HG03378 (cell line): ENCODE results near the gene PROCR.
"Not testable (repeated sequence)": the region's sequence is repeated elsewhere in the genome, so short reads cannot be mapped to it uniquely, and the experiment has no call there.

Experiments used
- ATAC-seq: cut with Tn5 transposase; IDR thresholded peaks from one replicate; pipeline ENCODE4 v1.9.1; 2021; ENCODE audit warnings: mild to moderate bottlenecking, moderate library complexity; ENCODE audit not compliant: unreplicated experiment

PROCR gene

GRCh38 chr20:35192118-35192872, 20.4 kb downstream of the PROCR start:
- no peak for ATAC-seq

DNA sequence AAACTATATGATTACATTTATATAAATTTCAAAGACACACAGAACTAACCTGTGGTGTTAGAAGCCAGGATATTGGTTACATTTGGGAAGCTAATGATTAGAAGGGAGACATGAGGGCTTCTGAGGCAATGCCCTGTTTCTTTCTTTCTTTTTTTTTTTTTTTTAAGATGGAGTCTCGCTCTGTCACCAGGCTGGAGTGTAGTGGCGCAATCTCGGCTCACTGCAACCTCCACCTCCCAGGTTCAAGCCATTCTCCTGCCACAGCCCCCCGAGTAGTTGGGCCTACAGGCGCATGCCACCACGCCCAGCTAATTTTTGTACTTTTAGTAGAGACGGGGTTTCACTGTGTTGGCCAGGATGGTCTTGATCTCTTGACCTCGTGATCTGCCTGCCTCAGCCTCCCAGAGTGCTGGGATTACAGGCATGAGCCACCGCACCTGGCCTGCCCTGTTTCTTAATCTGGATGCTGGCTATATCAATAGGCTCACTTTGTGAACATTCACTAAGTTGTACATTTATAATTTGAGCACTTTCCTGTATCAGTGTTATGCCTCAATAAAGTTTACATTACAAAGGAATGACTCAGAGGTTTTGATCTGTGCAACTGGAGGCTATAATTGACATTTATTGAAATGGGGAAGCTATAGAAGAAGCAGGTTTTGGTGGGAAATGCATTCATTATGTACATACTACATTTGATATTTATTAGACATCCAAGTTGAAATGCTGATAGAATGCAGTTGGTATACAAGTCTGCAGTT, 21.3 kb downstream of the PROCR start:
- not testable (repeated sequence) for ATAC-seq

- ATAC-seq = no peak
Observed at GRCh38 chr20:35196313-35196712, 24.4 kb downstream of the PROCR start.

DNA sequence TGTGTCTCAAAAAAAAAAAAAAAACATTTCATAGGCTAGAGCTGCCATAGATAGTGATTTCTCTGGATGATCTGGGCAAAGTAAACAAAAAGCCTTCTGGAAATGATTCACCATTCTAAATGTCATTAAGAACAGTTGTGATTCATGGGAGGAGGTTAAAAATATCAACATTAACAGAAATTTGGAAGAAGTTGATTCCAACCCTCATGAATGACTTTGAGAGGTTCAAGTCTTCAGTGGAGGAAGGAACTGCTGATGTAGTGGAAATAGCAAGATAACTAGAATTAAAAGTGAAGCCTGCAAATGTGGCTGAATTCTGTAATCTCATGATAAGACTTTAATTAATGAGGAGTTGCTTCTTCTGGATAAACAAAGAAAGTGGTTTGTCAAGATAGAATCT, 27.9 kb downstream of the PROCR start:
- no peak for ATAC-seq

- ATAC-seq = no peak
Observed at GRCh38 chr20:35200267-35200666, 28.4 kb downstream of the PROCR start.

GRCh38 chr20:35201467-35201866, 29.6 kb downstream of the PROCR start:
- not testable (repeated sequence) for ATAC-seq

DNA sequence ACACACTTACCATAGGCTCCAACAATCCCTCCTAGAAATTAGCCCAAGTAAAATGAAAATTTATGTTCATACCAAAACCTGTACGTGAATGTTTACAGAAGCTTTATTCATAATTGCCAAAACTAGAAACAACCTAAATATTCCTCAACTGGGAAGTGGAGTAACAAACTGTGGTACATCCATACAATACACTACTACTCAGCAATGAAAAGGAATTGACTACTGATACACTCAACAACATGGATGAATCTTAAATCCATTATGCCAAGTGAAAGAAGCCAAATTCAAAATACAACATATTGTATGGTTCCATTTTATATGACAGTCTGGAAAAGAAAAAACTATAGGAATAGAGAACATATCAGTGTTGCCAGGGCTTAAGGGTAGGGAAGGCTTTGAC, 34.9 kb downstream of the PROCR start:
- no peak for ATAC-seq

DNA sequence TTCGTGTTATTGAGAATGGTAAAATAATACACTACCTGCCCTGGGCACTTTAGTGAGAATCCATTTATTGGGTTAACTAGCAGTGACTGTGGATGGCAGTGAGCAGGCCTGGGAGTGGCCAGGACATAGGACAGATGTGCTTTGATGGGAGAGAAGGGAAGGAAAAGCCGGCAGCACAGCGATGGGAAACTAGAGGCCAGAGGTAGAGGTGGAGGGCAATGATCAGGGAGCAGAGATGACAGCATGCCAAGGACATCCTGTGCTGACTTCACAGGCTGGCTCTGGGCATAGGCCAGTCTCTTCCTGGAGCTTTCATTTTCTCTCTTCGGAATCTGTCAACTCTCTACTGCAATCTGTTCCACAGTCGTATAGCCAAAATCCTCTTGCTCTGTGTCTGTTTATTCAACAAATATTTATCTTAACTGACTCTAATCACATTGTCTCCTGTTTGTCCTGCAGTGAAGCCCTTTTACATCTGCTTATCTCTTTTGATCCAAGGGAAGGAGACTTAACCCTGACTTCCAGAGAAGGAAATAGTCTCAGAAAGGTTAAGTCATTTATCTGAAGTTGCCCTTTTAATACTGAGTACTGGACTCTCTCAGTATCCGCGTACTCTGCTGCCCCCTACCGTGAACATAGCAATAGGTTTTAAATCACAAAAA, 36.2 kb downstream of the PROCR start:
- ATAC-seq = no peak

DNA sequence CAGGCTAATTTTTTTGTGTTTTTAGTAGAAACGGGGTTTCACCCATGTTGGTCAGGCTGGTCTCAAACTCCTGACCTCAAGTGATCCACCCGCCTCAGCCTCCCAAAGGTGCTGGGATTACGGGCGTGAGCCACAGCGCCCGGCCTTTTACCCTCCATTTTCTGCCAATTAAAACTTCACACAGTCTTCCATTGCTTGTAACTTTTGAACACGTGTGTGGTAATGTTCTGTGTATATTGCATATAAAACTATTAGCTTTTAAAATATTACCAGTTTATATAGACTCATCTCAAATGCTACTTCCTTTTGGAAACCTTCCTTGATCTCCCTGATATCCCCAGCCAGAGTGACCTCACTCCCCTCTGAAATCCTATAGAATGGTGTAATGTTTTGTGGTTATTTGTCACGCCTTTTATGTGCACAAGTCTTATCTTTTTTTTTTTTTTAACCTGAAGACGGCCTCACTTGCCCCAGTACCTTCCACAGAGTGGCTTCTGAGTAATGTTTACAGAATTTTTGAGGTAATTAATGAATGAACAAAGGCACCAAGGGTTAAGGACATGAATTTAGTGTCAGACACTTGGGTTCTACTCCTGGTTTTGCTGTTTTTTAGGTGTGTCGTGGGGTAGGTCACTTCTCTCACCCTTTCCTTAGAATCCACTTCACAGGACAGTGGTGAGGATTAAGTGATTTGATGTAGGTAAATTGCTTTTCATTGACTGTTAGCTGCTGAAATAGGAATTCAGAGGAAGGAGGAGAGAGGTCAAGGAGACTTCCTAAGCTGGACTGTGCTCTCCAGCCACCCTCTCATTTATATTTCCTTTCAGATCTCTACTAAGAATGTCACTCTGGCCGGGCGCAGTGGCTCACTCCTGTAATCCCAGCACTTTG, 43.4 kb downstream of the PROCR start:
- ATAC-seq = no peak

- no peak for ATAC-seq
Observed at GRCh38 chr20:35216541-35216940, 44.7 kb downstream of the PROCR start.

- ATAC-seq = no peak
Observed at GRCh38 chr20:35223941-35224340, 52.1 kb downstream of the PROCR start.

DNA sequence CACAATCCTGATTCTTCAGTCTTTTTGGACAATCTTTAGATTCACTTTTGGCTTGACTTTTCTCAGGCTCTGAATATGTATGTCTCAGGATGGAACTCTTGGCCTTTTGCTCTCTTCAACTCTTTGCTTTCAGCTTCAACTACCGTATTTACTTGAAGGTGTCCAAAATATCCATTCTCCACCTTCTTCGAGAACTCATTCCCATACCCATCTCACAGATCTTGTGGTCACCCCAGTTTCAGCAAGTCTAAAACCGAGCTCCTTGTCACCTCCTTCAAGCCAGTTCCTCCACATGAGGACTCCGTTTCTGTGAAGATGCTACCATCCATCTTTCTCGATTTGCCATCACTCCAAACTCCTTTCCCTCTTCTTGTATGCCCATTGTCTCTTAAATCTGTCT, 52.7 kb downstream of the PROCR start:
- ATAC-seq = no peak

- ATAC-seq = no peak
Observed at GRCh38 chr20:35225319-35226125, 53.6 kb downstream of the PROCR start.

DNA sequence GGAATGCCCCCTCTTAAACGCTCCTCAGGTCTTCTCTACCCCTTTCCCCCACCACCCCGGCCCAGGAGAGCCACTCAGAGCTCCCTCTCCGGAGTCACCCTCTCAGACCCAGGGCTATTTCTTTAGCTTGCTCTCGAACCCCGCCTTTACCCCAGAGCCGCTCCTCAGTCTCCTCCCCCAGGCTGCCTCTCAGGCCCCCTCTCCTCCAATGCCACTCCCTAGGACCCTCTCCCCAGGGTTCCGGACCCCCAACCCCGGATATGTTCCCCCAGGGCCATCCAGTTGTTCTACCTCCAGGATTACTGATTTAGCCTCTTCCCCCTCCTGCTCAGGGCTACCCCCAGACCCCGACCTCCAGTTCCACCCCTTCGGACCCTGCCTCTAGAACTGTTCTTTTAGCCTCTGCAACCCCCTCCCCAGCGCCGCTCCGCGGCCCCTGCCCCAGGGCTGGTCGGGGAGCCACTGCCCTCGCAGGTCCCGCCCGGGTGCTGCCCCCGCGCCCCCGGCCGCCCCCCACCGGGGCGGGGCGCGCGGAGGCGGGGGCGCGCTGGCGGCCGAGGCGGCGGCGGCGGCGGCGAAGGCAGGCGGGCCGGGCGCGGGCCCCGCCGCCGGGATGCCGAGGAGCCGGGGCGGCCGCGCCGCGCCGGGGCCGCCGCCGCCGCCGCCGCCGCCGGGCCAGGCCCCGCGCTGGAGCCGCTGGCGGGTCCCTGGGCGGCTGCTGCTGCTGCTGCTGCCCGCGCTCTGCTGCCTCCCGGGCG, 54.4 kb downstream of the PROCR start, which contains the start of gene MMP24:
TSS of gene MMP24 (plus strand) at position 565 of the 758 bp plus-strand sequence. CDS start at position 614, 49 bp downstream.
- no peak for ATAC-seq
